HEK293 (cell line): ENCODE results near the gene LENEP.

Experiments used
- ATF2 ChIP-seq: fragments of 450-650 bp; formaldehyde crosslinking; IDR thresholded peaks from 2 replicates; pipeline ENCODE4 v1.5.1; 2016; ENCODE audit warnings: missing biosample characterization, missing genetic modification characterization, low read depth
- CTCF ChIP-seq: fragments of 450-650 bp; formaldehyde crosslinking; IDR thresholded peaks from 2 replicates; pipeline ENCODE4 v1.5.1; 2016; ENCODE audit warnings: missing biosample characterization, missing genetic modification characterization
- EGR2 ChIP-seq: fragments of 450-650 bp; formaldehyde crosslinking; IDR thresholded peaks from 2 replicates; pipeline ENCODE4 v1.5.1; 2016; ENCODE audit warnings: low read depth, missing biosample characterization, missing genetic modification characterization
- HOXD13 ChIP-seq: sonication (generic); formaldehyde crosslinking; IDR thresholded peaks from 2 replicates; pipeline ENCODE4 v1.8.0; 2022; ENCODE audit warnings: missing genetic modification reagents, borderline replicate concordance
- KLF8 ChIP-seq: fragments of 450-650 bp; formaldehyde crosslinking; IDR thresholded peaks from 2 replicates; pipeline ENCODE4 v1.5.1; 2016; ENCODE audit warnings: missing biosample characterization, missing genetic modification characterization
- PRDM1 ChIP-seq: fragments of 450-650 bp; formaldehyde crosslinking; IDR thresholded peaks from 2 replicates; pipeline ENCODE4; 2016; ENCODE audit warnings: missing biosample characterization, missing genetic modification characterization
- SP7 ChIP-seq: fragments of 450-650 bp; formaldehyde crosslinking; IDR thresholded peaks from 2 replicates; pipeline ENCODE4 v1.5.1; 2016; ENCODE audit warnings: missing biosample characterization, missing genetic modification characterization
- TRIM28 ChIP-seq: IDR thresholded peaks from 2 replicates; pipeline ENCODE4 v1.6.1; 2011; ENCODE audit warnings: low read length, control low read depth, borderline replicate concordance
- ZFP41 ChIP-seq: fragments of 450-650 bp; formaldehyde crosslinking; IDR thresholded peaks from 2 replicates; pipeline ENCODE4 v1.5.1; 2016; ENCODE audit warnings: missing biosample characterization, missing genetic modification characterization, borderline replicate concordance
- ZFP69B ChIP-seq: fragments of 450-650 bp; formaldehyde crosslinking; IDR thresholded peaks from 2 replicates; pipeline ENCODE4 v1.5.1; 2016; ENCODE audit warnings: missing biosample characterization, missing genetic modification characterization
- ZNF10 ChIP-seq: fragments of 450-650 bp; formaldehyde crosslinking; IDR thresholded peaks from 2 replicates; pipeline ENCODE4 v1.5.1; 2017; ENCODE audit warnings: missing biosample characterization, missing genetic modification characterization
- ZNF114 ChIP-seq: fragments of 450-650 bp; formaldehyde crosslinking; IDR thresholded peaks from 2 replicates; pipeline ENCODE4 v1.5.0; 2017; ENCODE audit warnings: missing biosample characterization, missing genetic modification characterization
- ZNF157 ChIP-seq: fragments of 450-650 bp; formaldehyde crosslinking; IDR thresholded peaks from 2 replicates; pipeline ENCODE4 v1.5.1; 2016; ENCODE audit warnings: missing biosample characterization, missing genetic modification characterization
- ZNF248 ChIP-seq: fragments of 450-650 bp; formaldehyde crosslinking; IDR thresholded peaks from 2 replicates; pipeline ENCODE4 v1.5.1; 2017; ENCODE audit warnings: missing biosample characterization, missing genetic modification characterization
- ZNF596 ChIP-seq: fragments of 450-650 bp; IDR thresholded peaks from 2 replicates; pipeline ENCODE4 v1.5.0; 2018; ENCODE audit warnings: missing biosample characterization, mild to moderate bottlenecking, missing genetic modification characterization, moderate library complexity
- ZNF629 ChIP-seq: fragments of 450-650 bp; formaldehyde crosslinking; IDR thresholded peaks from 2 replicates; pipeline ENCODE4 v1.5.1; 2017; ENCODE audit warnings: missing biosample characterization, missing genetic modification characterization
- ZNF791 ChIP-seq: fragments of 450-650 bp; formaldehyde crosslinking; IDR thresholded peaks from 2 replicates; pipeline ENCODE4 v1.5.1; 2016; ENCODE audit warnings: missing biosample characterization, missing genetic modification characterization
- ZNF792 ChIP-seq: fragments of 450-650 bp; formaldehyde crosslinking; IDR thresholded peaks from 2 replicates; pipeline ENCODE4 v1.5.1; 2016; ENCODE audit warnings: missing biosample characterization, missing genetic modification characterization
- ZNF830 ChIP-seq: fragments of 450-650 bp; IDR thresholded peaks from 2 replicates; pipeline ENCODE4 v1.5.0; 2018; ENCODE audit warnings: missing biosample characterization, missing genetic modification characterization, low read depth, mild to moderate bottlenecking, moderate library complexity
- TF ChIP-seq, protein P1 (sequence below): fragments of 450-650 bp; formaldehyde crosslinking; IDR thresholded peaks from 2 replicates; pipeline ENCODE4 v1.5.1; 2016; ENCODE audit warnings: missing biosample characterization, missing genetic modification characterization
- TF ChIP-seq, protein P2 (sequence below): fragments of 450-650 bp; formaldehyde crosslinking; IDR thresholded peaks from 2 replicates; pipeline ENCODE4 v1.5.1; 2016; ENCODE audit warnings: missing biosample characterization, missing genetic modification characterization
- TF ChIP-seq, protein P3 (sequence below): fragments of 450-650 bp; IDR thresholded peaks from 2 replicates; pipeline ENCODE4 v1.5.1; 2018; ENCODE audit warnings: missing biosample characterization, mild to moderate bottlenecking, missing genetic modification characterization
- TF ChIP-seq, protein P4 (sequence below): fragments of 450-650 bp; formaldehyde crosslinking; IDR thresholded peaks from 2 replicates; pipeline ENCODE4 v1.5.1; 2016; ENCODE audit warnings: missing biosample characterization, missing genetic modification characterization, borderline replicate concordance
- TF ChIP-seq, protein P5 (sequence below): fragments of 450-650 bp; formaldehyde crosslinking; IDR thresholded peaks from 2 replicates; pipeline ENCODE4 v1.5.1; 2016; ENCODE audit warnings: missing biosample characterization, missing genetic modification characterization

The LENEP gene

GRCh38 chr1:155001675-155002463 is 8.5 kb downstream of the LENEP start (continued):
- TF ChIP-seq, protein P1, sequence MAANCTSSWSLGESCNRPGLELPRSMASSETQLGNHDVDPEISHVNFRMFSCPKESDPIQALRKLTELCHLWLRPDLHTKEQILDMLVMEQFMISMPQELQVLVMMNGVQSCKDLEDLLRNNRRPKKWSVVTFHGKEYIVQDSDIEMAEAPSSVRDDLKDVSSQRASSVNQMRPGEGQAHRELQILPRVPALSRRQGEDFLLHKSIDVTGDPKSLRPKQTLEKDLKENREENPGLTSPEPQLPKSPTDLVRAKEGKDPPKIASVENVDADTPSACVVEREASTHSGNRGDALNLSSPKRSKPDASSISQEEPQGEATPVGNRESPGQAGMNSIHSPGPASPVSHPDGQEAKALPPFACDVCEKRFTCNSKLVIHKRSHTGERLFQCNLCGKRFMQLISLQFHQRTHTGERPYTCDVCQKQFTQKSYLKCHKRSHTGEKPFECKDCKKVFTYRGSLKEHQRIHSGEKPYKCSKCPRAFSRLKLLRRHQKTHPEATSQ: peak; percentile 80; the same call in 1 of the 2 replicates
- peak; percentile 73; the same call in 1 of the 2 replicates for TF ChIP-seq ZNF10
- no peak for TF ChIP-seq ZNF791
- TF ChIP-seq, protein P2, sequence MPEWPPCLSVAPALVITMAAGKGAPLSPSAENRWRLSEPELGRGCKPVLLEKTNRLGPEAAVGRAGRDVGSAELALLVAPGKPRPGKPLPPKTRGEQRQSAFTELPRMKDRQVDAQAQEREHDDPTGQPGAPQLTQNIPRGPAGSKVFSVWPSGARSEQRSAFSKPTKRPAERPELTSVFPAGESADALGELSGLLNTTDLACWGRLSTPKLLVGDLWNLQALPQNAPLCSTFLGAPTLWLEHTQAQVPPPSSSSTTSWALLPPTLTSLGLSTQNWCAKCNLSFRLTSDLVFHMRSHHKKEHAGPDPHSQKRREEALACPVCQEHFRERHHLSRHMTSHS (tag by site-specific recombination): no peak
- TF ChIP-seq SP7 (tag by site-specific recombination): peak; percentile 71; the same call in 1 of the 2 replicates
- no peak for TF ChIP-seq ZNF830 (tag by site-specific recombination)
- no peak for TF ChIP-seq TRIM28
- TF ChIP-seq EGR2 (tag by site-specific recombination): peak; percentile 73
- no peak for TF ChIP-seq HOXD13 (CRISPR knock-in tag)
- peak; percentile 73; the same call in 1 of the 2 replicates for TF ChIP-seq ZNF792 (tag by site-specific recombination)
- no peak for TF ChIP-seq ZNF248
- TF ChIP-seq, protein P3, sequence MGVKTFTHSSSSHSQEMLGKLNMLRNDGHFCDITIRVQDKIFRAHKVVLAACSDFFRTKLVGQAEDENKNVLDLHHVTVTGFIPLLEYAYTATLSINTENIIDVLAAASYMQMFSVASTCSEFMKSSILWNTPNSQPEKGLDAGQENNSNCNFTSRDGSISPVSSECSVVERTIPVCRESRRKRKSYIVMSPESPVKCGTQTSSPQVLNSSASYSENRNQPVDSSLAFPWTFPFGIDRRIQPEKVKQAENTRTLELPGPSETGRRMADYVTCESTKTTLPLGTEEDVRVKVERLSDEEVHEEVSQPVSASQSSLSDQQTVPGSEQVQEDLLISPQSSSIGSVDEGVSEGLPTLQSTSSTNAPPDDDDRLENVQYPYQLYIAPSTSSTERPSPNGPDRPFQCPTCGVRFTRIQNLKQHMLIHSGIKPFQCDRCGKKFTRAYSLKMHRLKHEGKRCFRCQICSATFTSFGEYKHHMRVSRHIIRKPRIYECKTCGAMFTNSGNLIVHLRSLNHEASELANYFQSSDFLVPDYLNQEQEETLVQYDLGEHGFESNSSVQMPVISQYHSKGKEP: no peak
- peak; percentile 70 for TF ChIP-seq ZFP69B (tag by site-specific recombination)
- TF ChIP-seq, protein P4, sequence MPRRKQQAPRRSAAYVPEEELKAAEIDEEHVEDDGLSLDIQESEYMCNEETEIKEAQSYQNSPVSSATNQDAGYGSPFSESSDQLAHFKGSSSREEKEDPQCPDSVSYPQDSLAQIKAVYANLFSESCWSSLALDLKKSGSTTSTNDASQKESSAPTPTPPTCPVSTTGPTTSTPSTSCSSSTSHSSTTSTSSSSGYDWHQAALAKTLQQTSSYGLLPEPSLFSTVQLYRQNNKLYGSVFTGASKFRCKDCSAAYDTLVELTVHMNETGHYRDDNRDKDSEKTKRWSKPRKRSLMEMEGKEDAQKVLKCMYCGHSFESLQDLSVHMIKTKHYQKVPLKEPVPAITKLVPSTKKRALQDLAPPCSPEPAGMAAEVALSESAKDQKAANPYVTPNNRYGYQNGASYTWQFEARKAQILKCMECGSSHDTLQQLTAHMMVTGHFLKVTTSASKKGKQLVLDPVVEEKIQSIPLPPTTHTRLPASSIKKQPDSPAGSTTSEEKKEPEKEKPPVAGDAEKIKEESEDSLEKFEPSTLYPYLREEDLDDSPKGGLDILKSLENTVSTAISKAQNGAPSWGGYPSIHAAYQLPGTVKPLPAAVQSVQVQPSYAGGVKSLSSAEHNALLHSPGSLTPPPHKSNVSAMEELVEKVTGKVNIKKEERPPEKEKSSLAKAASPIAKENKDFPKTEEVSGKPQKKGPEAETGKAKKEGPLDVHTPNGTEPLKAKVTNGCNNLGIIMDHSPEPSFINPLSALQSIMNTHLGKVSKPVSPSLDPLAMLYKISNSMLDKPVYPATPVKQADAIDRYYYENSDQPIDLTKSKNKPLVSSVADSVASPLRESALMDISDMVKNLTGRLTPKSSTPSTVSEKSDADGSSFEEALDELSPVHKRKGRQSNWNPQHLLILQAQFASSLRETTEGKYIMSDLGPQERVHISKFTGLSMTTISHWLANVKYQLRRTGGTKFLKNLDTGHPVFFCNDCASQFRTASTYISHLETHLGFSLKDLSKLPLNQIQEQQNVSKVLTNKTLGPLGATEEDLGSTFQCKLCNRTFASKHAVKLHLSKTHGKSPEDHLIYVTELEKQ (tag by site-specific recombination): peak; percentile 71
- TF ChIP-seq ZNF629 (tag by site-specific recombination): no peak; the same call in 1 of the 2 replicates
- TF ChIP-seq ZNF596 (tag by site-specific recombination): peak; percentile 57; the same call in 1 of the 2 replicates
- TF ChIP-seq KLF8 (tag by site-specific recombination): peak; percentile 99
- TF ChIP-seq ZFP41: no peak
- TF ChIP-seq ZNF157 (tag by site-specific recombination): no peak
- TF ChIP-seq, protein P5, sequence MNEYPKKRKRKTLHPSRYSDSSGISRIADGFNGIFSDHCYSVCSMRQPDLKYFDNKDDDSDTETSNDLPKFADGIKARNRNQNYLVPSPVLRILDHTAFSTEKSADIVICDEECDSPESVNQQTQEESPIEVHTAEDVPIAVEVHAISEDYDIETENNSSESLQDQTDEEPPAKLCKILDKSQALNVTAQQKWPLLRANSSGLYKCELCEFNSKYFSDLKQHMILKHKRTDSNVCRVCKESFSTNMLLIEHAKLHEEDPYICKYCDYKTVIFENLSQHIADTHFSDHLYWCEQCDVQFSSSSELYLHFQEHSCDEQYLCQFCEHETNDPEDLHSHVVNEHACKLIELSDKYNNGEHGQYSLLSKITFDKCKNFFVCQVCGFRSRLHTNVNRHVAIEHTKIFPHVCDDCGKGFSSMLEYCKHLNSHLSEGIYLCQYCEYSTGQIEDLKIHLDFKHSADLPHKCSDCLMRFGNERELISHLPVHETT (tag by site-specific recombination): 0 out of 2 replicates have a peak, but pooled peaks have one; percentile 32
- peak; percentile 100 for TF ChIP-seq PRDM1 (tag by site-specific recombination)
- no peak for TF ChIP-seq ZNF114
- TF ChIP-seq ATF2: peak; percentile 8; the same call in 1 of the 2 replicates
- TF ChIP-seq CTCF: peak; percentile 95
